Stimulated activated CD4-positive, alpha-beta T cell treated with anti-CD3 and anti-CD28 coated beads, TNF-alpha, amount 100 ng/mL, for 24 hours (primary cell): ENCODE results near the gene FAM135A.
A peak's percentile ranks its signal among the peaks of the same experiment; 100 is the strongest.
"Not testable (repeated sequence)": the region's sequence is repeated elsewhere in the genome, so short reads cannot be mapped to it uniquely, and the experiment has no call there.

ENCODE experiments used
- DNase-seq, 3 experiments: peaks; one replicate each; pipeline ENCODE4 v3.0.0-alpha.2; 2020; ENCODE audit warnings: low read depth in 3 of 3

Gene FAM135A

DNA sequence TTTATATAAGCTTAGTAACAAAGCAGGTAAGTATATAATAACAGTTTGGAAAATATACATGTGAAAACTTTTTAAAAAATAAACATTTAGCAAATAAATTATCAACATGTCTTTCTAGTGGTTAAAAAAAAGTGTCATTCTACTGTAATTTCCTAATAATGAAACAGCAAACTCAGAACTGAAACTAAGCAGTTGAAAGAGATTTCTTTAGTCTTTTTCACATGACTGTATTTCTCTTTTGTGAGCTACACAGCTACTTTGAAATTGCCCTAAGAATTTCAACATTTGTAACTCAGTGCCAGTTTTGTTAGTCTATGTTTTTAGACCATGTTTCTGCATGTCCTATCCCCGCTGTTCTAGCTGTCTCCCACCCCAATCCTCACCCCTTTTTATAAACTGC lies 125.1 kb downstream of the FAM135A start:
- DNase-seq = no peak

DNA sequence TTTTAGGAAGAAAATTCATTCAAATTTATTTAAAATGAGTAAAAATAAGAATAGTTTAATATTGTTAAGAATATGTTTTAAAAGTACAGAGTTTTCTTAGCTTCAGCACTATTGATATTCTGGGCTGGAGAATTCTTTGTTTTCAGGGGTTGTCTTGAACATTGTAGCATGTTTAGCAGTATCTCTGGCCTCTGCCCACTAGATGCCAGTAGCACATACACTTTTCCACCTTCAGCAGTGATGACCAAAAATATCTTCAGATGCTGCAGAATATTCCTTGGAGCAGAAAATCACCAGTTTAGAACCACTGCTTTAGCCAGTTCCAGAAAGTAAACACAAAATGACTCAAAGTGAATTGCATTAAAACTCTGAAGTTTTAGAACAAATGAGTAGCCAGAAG lies 134.0 kb downstream of the FAM135A start:
- no peak for DNase-seq

GRCh38 chr6:70547905-70548304 lies 134.6 kb downstream of the FAM135A start:
- DNase-seq = no peak

- no peak for DNase-seq
Measured at GRCh38 chr6:70549327-70549726, 136.0 kb downstream of the FAM135A start.

GRCh38 chr6:70551566-70551965 lies 138.3 kb downstream of the FAM135A start:
- DNase-seq = no peak

DNA sequence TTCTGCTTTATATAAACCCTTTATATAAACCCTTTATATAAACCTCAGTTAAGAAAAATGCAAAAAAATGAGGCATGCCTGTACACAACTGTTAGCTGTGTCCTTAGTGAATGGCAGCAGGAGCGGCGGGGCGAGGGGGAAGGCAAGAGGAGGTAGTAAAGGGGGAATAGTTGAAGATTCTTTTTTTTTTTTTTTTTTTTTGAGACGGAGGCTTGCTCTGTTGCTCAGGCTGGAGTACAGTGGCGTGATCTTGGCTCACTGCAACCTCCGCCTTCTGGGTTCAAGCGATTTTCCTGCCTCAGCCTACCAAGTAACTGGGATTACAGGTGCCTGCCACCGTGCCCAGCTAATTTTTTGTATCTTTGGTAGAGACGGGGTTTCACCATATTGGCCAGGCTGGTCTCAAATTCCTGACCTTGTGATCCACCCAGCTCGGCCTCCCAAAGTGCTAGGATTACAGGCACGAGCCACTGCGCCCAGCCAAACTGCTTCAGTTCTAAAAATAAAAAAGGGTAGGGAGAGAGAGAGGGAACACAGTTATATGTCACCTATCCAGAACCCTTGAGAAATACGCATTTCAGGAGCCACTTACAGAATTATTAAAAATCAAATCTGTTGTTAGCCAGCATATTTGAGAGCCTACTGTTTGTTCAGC lies 139.1 kb downstream of the FAM135A start:
- not testable (repeated sequence) for DNase-seq

GRCh38 chr6:70552974-70553373 lies 139.7 kb downstream of the FAM135A start:
- no peak for DNase-seq

GRCh38 chr6:70557998-70558397 lies 144.7 kb downstream of the FAM135A start:
- no peak for DNase-seq

GRCh38 chr6:70562401-70562800 lies 149.1 kb downstream of the FAM135A start:
- DNase-seq = not testable (repeated sequence)

DNA sequence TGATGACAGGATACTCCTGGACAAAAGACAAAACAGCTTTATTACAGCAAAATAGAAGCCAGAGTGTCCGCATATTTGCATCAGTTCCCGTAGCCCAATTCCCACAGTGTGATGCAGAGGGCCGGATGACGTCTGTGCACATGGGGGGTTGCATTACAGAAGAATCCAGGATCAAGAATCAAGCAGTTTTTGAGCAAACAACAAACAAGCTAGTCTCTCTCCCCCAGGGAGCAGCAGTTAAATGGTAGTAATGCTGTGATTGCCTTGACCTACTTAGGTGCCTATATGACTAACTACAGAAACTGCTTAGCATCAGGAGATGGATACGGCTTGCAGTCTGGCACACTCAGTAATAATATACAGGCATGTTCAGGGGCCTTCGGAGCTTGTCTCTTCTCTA lies 150.2 kb downstream of the FAM135A start:
- DNase-seq = no peak

- DNase-seq = peak; percentile 88 to 92 (median 92)
Measured at GRCh38 chr6:70566751-70567382, 153.6 kb downstream of the FAM135A start, which contains the start of gene SDHAF4. Gene SDHAF4, plus strand, starts transcription at chr6:70566930. Its CDS starts 11 bp downstream, at chr6:70566941.

DNA sequence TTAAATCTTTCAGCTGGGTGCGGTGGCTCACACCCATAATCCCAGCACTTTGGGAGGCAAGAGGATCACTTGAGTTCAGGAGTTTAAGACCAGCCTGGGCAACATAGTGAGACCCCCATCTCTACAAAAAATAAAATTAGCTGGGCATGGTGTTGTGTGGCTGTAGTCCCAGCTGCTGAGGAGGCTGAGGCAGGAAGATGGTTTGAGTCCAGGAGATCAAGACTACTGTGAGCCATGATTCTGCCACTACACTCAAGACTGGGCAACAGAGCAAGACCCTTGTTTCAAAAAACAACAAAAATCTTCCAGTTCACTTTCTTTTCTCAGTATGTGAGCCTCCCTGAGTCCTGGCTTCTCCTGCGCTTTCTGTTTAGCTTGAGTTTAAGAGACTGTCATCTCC lies 161.3 kb downstream of the FAM135A start:
- DNase-seq = no peak

DNA sequence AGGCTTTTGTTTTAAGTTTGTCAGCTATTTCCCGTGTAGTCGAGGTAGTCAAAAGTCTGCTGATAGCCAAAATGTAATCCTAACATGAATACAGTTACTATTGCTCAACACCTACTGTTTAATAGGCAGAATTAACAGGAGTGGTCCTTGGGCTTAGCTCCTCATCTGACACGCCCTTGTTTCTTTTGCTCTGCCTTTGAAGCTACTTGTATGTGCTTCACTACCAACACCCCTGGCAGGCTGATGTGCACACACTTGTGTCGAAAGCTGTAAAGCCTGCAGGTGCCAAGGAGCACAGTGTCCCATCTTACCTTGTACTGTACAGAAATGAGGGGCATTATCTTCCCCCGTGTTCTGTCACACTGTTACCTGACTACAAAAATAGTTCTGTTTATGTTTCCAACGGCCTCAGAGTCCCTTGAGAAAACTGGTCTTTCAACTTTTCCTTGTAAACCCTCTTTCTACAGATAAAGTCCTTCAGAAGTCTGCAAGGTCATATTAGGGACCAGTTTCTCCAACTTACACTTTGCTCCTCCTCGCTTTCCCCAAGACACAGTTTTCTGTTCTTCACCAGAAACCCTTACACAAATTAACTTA lies 162.7 kb downstream of the FAM135A start:
- no peak for DNase-seq

- DNase-seq = no peak
Measured at GRCh38 chr6:70586114-70586513, 172.8 kb downstream of the FAM135A start.

DNA sequence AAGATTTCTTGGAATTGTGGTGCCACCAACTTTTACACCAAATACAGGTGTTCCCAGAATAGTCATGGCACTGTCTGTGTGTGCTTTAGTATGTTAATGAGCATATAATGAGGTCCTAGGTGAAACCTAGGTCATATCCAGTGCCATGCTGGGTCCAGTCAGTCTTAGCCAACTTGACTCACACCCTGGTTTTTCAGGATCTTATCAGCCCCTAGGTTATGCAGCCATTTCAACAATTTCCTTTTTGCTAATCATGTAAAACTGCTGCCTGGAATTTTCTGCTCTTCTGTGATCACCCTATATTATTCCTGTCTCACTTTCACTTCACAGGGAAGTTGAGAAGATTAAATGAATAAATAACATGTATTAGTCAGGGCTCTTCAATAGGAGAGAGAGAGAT lies 177.1 kb downstream of the FAM135A start:
- DNase-seq = no peak

DNA sequence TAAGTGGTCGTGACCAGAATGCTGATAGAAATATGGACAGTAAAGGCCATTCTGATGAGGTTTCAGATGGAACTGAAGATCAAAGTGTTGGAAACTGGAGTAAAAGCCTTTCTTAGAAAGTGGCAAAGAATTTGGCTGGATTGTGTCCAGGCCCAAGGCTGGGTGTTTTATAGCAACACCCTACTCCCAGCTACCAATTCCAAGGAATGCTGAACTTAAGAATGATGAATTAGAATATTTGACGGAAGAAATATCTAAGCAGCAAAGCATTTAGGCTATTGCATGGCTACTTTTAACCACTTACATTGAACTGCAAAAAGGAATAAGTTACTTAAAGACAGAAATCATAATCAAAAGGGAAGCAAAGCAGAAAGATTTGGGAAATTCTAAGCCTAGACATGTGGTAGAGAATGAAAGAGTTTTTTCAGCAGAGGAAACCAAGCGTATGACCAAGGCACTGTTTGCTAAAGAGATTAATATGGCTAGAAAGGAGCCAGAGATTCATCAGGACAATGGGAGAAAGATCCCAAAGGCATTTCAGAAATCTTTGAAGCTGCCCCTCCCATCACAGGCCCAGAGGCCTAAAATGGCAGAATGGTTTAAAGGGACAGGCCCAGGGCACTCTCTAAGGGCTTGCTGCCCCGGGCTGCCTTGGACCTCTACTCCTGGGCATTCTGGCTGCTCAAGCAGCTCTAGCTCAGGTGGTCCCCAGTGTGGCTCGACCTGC lies 179.2 kb downstream of the FAM135A start:
- DNase-seq = no peak

- DNase-seq = no peak
Measured at GRCh38 chr6:70593118-70593486, 179.8 kb downstream of the FAM135A start.

- no peak for DNase-seq
Measured at GRCh38 chr6:70599187-70599586, 185.9 kb downstream of the FAM135A start.

GRCh38 chr6:70601014-70601413 lies 187.7 kb downstream of the FAM135A start:
- no peak for DNase-seq

DNA sequence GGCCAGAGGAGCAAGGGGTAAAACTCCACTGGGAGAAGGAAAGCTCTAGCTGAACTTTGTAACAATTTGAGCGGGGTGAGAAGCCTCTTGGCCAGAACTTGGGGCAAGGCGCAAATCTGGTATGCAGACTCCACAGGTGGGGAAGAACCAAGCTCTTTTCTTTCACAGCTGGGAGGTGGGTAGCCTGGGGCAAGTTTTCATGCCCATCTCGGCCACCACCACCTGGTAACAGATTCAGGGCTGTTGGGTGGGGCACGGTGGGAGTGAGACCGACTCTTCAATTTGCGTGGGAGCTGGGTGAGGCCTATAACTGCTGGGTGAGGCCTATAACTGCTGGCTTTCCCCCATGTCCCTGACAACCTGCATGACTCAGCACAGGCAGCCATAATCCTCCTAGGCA lies 190.9 kb downstream of the FAM135A start:
- DNase-seq = no peak

- DNase-seq = not testable (repeated sequence)
Measured at GRCh38 chr6:70607371-70607770, 194.1 kb downstream of the FAM135A start.

DNA sequence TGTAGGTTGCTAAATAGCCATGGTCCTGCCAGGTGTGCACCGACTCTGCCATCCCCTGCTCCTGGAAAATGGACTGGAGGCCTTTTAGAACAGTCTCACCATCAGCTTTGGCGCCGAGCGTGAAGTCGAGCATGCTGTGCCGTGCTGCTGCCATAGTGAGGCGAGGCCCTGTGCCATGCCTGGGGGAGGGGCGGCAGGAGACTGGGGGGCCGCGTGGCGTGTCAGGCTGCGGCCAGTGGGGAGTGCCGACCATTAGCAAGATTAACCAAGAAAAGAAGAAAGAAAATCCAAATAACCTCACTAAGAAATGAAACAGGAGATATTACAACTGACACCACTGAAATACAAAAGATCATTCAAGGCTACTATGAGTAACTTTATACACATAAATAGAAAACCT lies 195.9 kb downstream of the FAM135A start:
- DNase-seq = not testable (repeated sequence)
